DOHH2 (cell line): Measurements from ENCODE around the gene WWOX.
"Not testable (repeated sequence)": the region's sequence is repeated elsewhere in the genome, so short reads cannot be mapped to it uniquely, and the experiment has no call there.

Source experiments
- H3F3A ChIP-seq: fragments of 200-600 bp; sonication (generic), shearing (Covaris generic); 2 replicates; pipeline ENCODE4 v1.6.0; 2016; ENCODE audit warnings: antibody characterized with exemption, mild to moderate bottlenecking; ENCODE audit not compliant: control insufficient read depth, insufficient read depth
- H3K27ac ChIP-seq: fragments of 200-600 bp; sonication (generic); 2 replicates; pipeline ENCODE4 v1.5.1; 2014; ENCODE audit warnings: low read depth, mild to moderate bottlenecking, low read length, moderate library complexity
- H3K27me3 ChIP-seq: fragments of 200-600 bp; sonication (generic); 2 replicates; pipeline ENCODE4 v1.6.1; 2014; ENCODE audit warnings: mild to moderate bottlenecking, low read length, mixed read lengths; ENCODE audit not compliant: control insufficient read depth
- H3K36me3 ChIP-seq: fragments of 200-600 bp; sonication (generic); 2 replicates; pipeline ENCODE4 v1.6.1; 2014; ENCODE audit warnings: mild to moderate bottlenecking, low read length, moderate library complexity, mixed read lengths; ENCODE audit not compliant: control insufficient read depth
- H3K4me1 ChIP-seq: fragments of 200-600 bp; sonication (generic); 2 replicates; pipeline ENCODE4 v1.6.1; 2014; ENCODE audit warnings: mild to moderate bottlenecking, low read length, mixed read lengths; ENCODE audit not compliant: control insufficient read depth
- H3K4me2 ChIP-seq: fragments of 200-600 bp; sonication (generic); 2 replicates; pipeline ENCODE4 v1.6.0; 2014; ENCODE audit warnings: mild to moderate bottlenecking, low read length, moderate library complexity
- H3K4me3 ChIP-seq: fragments of 200-600 bp; sonication (generic); 2 replicates; pipeline ENCODE4 v1.5.1; 2014; ENCODE audit warnings: mild to moderate bottlenecking, low read length, mixed read lengths
- H3K79me2 ChIP-seq: fragments of 200-600 bp; sonication (generic); 2 replicates; pipeline ENCODE4 v1.6.1; 2014; ENCODE audit warnings: mild to moderate bottlenecking, low read length, mixed read lengths; ENCODE audit not compliant: control insufficient read depth
- H3K9me2 ChIP-seq: fragments of 200-600 bp; sonication (generic); replicated peaks from 2 replicates; pipeline ENCODE4 v1.6.1; 2014; ENCODE audit warnings: mild to moderate bottlenecking, low read length, mixed read lengths; ENCODE audit not compliant: control insufficient read depth
- H3K9me3 ChIP-seq: fragments of 200-600 bp; sonication (generic); 2 replicates; pipeline ENCODE4 v1.6.1; 2014; ENCODE audit warnings: antibody characterized with exemption, low read length, mixed read lengths; ENCODE audit not compliant: control insufficient read depth, insufficient read depth
- H4K20me1 ChIP-seq: fragments of 200-600 bp; sonication (generic); 2 replicates; pipeline ENCODE4 v1.6.0; 2014; ENCODE audit warnings: low read depth, mild to moderate bottlenecking, antibody characterized with exemption, low read length, moderate library complexity; ENCODE audit not compliant: control insufficient read depth, insufficient read depth
- CTCF ChIP-seq: fragments of 200-600 bp; sonication (generic); IDR thresholded peaks from one replicate; pipeline ENCODE4 v1.5.1; 2014; ENCODE audit warnings: antibody characterized with exemption, mild to moderate bottlenecking, low read depth, low read length; ENCODE audit not compliant: poor library complexity, severe bottlenecking
- EZH2phosphoT487 ChIP-seq: fragments of 200-600 bp; sonication (generic); IDR thresholded peaks from 2 replicates; pipeline ENCODE4 v1.6.1; 2017; ENCODE audit warnings: borderline replicate concordance, mild to moderate bottlenecking, antibody characterized with exemption, low read length, moderate library complexity, mixed read lengths

Gene WWOX

GRCh38 chr16:78686601-78687000 lies 587.1 kb downstream of the WWOX start:
- H3K9me2 ChIP-seq = no peaks in the 10 kb centered on the region
- no peaks in the 10 kb centered on the region for H4K20me1 ChIP-seq
- H3K4me3 ChIP-seq = no peak overlapping the region
- no peak for TF ChIP-seq CTCF
- no peak for TF ChIP-seq EZH2phosphoT487
- H3K4me2 ChIP-seq = no peak overlapping the region
- H3K27me3 ChIP-seq = no peaks in the 10 kb centered on the region
- H3K79me2 ChIP-seq = no peaks in the 10 kb centered on the region
- H3F3A ChIP-seq = no peaks in the 10 kb centered on the region
- no peaks in the 10 kb centered on the region for H3K9me3 ChIP-seq
- H3K27ac ChIP-seq = no peak overlapping the region
- H3K4me1 ChIP-seq = no peaks in the 10 kb centered on the region
- no peaks in the 10 kb centered on the region for H3K36me3 ChIP-seq

- Histone ChIP-seq H3K9me2 (no peaks in the 10 kb centered on the region), H3K9me3 (no peaks in the 10 kb centered on the region), H3K4me3 (no peak overlapping the region), H3K79me2 (no peaks in the 10 kb centered on the region), H3K27ac (no peak overlapping the region), H3K4me1 (no peaks in the 10 kb centered on the region), H3K36me3 (no peaks in the 10 kb centered on the region), H4K20me1 (no peaks in the 10 kb centered on the region), H3K4me2 (no peak overlapping the region), H3F3A (no peaks in the 10 kb centered on the region), H3K27me3 (no peaks in the 10 kb centered on the region)
- TF ChIP-seq EZH2phosphoT487 (no peak), CTCF (no peak)
These were observed 589.6 kb downstream of the WWOX start for GRCh38 chr16:78689028-78689427.

- Histone ChIP-seq H3K27me3 (no peaks in the 10 kb centered on the region), H4K20me1 (no peaks in the 10 kb centered on the region), H3F3A (no peaks in the 10 kb centered on the region), H3K9me3 (no peaks in the 10 kb centered on the region), H3K79me2 (no peaks in the 10 kb centered on the region), H3K27ac (no peak overlapping the region), H3K36me3 (no peaks in the 10 kb centered on the region), H3K4me2 (no peak overlapping the region), H3K9me2 (no peaks in the 10 kb centered on the region), H3K4me3 (no peak overlapping the region), H3K4me1 (no peaks in the 10 kb centered on the region)
- TF ChIP-seq EZH2phosphoT487 = no peak
- TF ChIP-seq CTCF = no peak
These were observed 590.1 kb downstream of the WWOX start for GRCh38 chr16:78689536-78689935.

GRCh38 chr16:78690510-78690909 lies 591.1 kb downstream of the WWOX start:
- H3K9me2 ChIP-seq = no peaks in the 10 kb centered on the region
- H3K27ac ChIP-seq = no peak overlapping the region
- H4K20me1 ChIP-seq = no peaks in the 10 kb centered on the region
- no peaks in the 10 kb centered on the region for H3F3A ChIP-seq
- no peaks in the 10 kb centered on the region for H3K79me2 ChIP-seq
- TF ChIP-seq CTCF (no peak), EZH2phosphoT487 (no peak)
- H3K36me3 ChIP-seq = no peaks in the 10 kb centered on the region
- H3K27me3 ChIP-seq = no peaks in the 10 kb centered on the region
- no peak overlapping the region for H3K4me2 ChIP-seq
- no peak overlapping the region for H3K4me3 ChIP-seq
- H3K4me1 ChIP-seq = no peaks in the 10 kb centered on the region
- no peaks in the 10 kb centered on the region for H3K9me3 ChIP-seq

GRCh38 chr16:78691746-78692145 lies 592.3 kb downstream of the WWOX start:
- H3K9me3 ChIP-seq, H3K4me1 ChIP-seq, H3K27ac ChIP-seq, H3K4me3 ChIP-seq, H3K27me3 ChIP-seq, H4K20me1 ChIP-seq, H3K9me2 ChIP-seq, H3K4me2 ChIP-seq, H3K79me2 ChIP-seq, H3K36me3 ChIP-seq, H3F3A ChIP-seq: not testable (repeated sequence)
